GM12878 (cell line): ENCODE measurements around the gene ADCY2. TPM values are rescaled to one million over a fixed set of nuclear protein-coding genes. Genes with fewer than 3 reads are reported as not detected.

Experiments
- ATAC-seq: fragments of 200-7000 bp; cut with Tn5 transposase; 3 replicates; pipeline ENCODE4 v1.9.1; 2020; ENCODE audit warnings: mild to moderate bottlenecking, moderate library complexity
- BruUV-seq: library from RNA; stranded (reverse); fragments of 400-500 nt; replicated peaks from 2 replicates; lab custom pipeline; 2021; lab: Mats Ljungman, UMichigan
- CTCF ChIA-PET: fragments of 300-600 bp; sonication (Branson Sonifier 250); formaldehyde crosslinking; extraction: SDS; loops from one replicate; lab custom pipeline; 2021; ENCODE audit warnings: inconsistent platforms; lab: Yijun Ruan, JAX
- POLR2A ChIA-PET: fragments of 350-600 bp; formaldehyde crosslinking; extraction: SDS; loops from one replicate; lab custom pipeline; 2021; ENCODE audit warnings: inconsistent platforms; lab: Charles Lee
- RAD21 ChIA-PET: fragments of 300-600 bp; sonication (Branson Sonifier 250); formaldehyde crosslinking; loops from one replicate; lab custom pipeline; 2023; ENCODE audit warnings: antibody characterized with exemption; ENCODE audit not compliant: unreplicated experiment; lab: Charles Lee
- SMC1A ChIA-PET: fragments of 300-600 bp; sonication (Branson Sonifier 250); formaldehyde crosslinking; loops from one replicate; lab custom pipeline; 2023; ENCODE audit not compliant: unreplicated experiment, uncharacterized antibody; lab: Charles Lee
- DNase-seq: peaks from one replicate; pipeline ENCODE4 v3.0.0-alpha.2; 2011; ENCODE audit warnings: low read depth, low spot score
- FAIRE-seq: peaks from 3 replicates; lab custom pipeline; 2011; peaks lifted over from hg19 to GRCh38; lab: Jason Lieb, UNC
- H2AFZ ChIP-seq: 2 replicates; pipeline ENCODE4 v1.6.0; 2011; ENCODE audit warnings: low read depth, low read length, control low read depth; ENCODE audit not compliant: control insufficient read depth
- H3K27ac ChIP-seq: 2 replicates; pipeline ENCODE4 v1.5.1; 2011; ENCODE audit warnings: control low read depth; ENCODE audit not compliant: control insufficient read depth, insufficient read depth
- H3K27me3 ChIP-seq, 2 experiments: replicated peaks in 1 of 2; 2 replicates each; pipeline versions ENCODE4 v1.6.0 to v1.6.1; 2011; ENCODE audit warnings: low read length in 1 of 2; ENCODE audit not compliant: control insufficient read depth in 2 of 2, insufficient read depth in 2 of 2
- H3K36me3 ChIP-seq, 2 experiments: 2 replicates each; pipeline ENCODE4 v1.5.1; 2011; ENCODE audit warnings: low read length in 1 of 2; ENCODE audit not compliant: control insufficient read depth in 2 of 2, insufficient read depth in 2 of 2
- H3K4me1 ChIP-seq: 2 replicates; pipeline ENCODE4 v1.6.1; 2011; ENCODE audit warnings: mild to moderate bottlenecking, low read length, moderate library complexity, mixed read lengths; ENCODE audit not compliant: control insufficient read depth, insufficient read depth
- H3K4me2 ChIP-seq: 2 replicates; pipeline ENCODE4 v1.6.0; 2011; ENCODE audit warnings: control low read depth; ENCODE audit not compliant: control insufficient read depth, insufficient read depth
- H3K4me3 ChIP-seq: fragments of 200-600 bp; sonication (generic); 2 replicates; pipeline ENCODE4 v1.5.1; 2016
- H3K79me2 ChIP-seq: 2 replicates; pipeline ENCODE4 v1.6.0; 2011; ENCODE audit warnings: low read length; ENCODE audit not compliant: control insufficient read depth, insufficient read depth
- H3K9ac ChIP-seq: 2 replicates; pipeline ENCODE4 v1.8.0; 2011; ENCODE audit warnings: low read length, control low read depth, mixed read lengths; ENCODE audit not compliant: control insufficient read depth, insufficient read depth
- H3K9me3 ChIP-seq: replicated peaks from 3 replicates; pipeline ENCODE4 v1.5.1; 2011; ENCODE audit warnings: mild to moderate bottlenecking, low read length; ENCODE audit not compliant: control insufficient read depth, insufficient read depth
- H4K20me1 ChIP-seq: 2 replicates; pipeline ENCODE4 v1.6.0; 2011; ENCODE audit not compliant: control insufficient read depth, insufficient read depth
- BACH1 ChIP-seq: fragments of 450-650 bp; IDR thresholded peaks from 2 replicates; pipeline ENCODE4 v1.6.1; 2017; ENCODE audit warnings: mild to moderate bottlenecking, borderline replicate concordance
- CUX1 ChIP-seq: IDR thresholded peaks from 2 replicates; pipeline ENCODE4 v1.6.1; 2012; ENCODE audit warnings: improper control_type of control experiment, low read depth, low read length; ENCODE audit not compliant: insufficient replicate concordance
- EZH2 ChIP-seq: IDR thresholded peaks from 2 replicates; pipeline ENCODE4 v1.6.1; 2012; ENCODE audit warnings: low read depth, mild to moderate bottlenecking, control low read depth, inconsistent platforms, low read length, borderline replicate concordance; ENCODE audit not compliant: control insufficient read depth
- KLF5 ChIP-seq: fragments of 450-650 bp; IDR thresholded peaks from 2 replicates; pipeline ENCODE4 v1.6.1; 2014; ENCODE audit warnings: mild to moderate bottlenecking; ENCODE audit not compliant: partially characterized antibody
- REST ChIP-seq: IDR thresholded peaks from 2 replicates; pipeline ENCODE4 v1.6.1; 2012; ENCODE audit warnings: mild to moderate bottlenecking, low read depth, low read length
- TAF1 ChIP-seq: IDR thresholded peaks from 2 replicates; pipeline ENCODE4 v1.6.1; 2011; ENCODE audit warnings: mild to moderate bottlenecking, low read depth, low read length, borderline replicate concordance
- WGBS: methylation state at CpG from one replicate; pipeline ENCODE4 v1.1.6; 2016; ENCODE audit warnings: low lambda C conversion rate; ENCODE audit not compliant: insufficient replicate concordance, insufficient coverage; ENCODE audit errors: missing lambda C conversion rate; 5-methylcytosine and 5-hydroxymethylcytosine counted together
- in situ Hi-C: fragments of 300-500 bp; cut with MboI; formaldehyde crosslinking; loops from 9 replicates; pipeline ENCODE4 v1.14.3; 2018; ENCODE audit warnings: mixed read lengths
- intact Hi-C: fragments of 100-400 bp; cut with micrococcal nuclease; formaldehyde crosslinking; loops from one replicate; pipeline ENCODE4 v1.14.2; 2022; ENCODE audit not compliant: unreplicated experiment
- polyA plus RNA-seq, 11 experiments: library from polyadenylated mRNA; depleted of rRNA in 4 of 11; unstranded in 6 of 11; stranded (reverse) in 5 of 11; fragments of >200 nt; fragmentation: Nextera tagmentation in 4 of 11; fragmentation: Illumina TruSeq in 1 of 11; extraction: Ambion mirVana in 4 of 11; extraction: Trizol in 1 of 11; gene quantifications; 1 replicate in 1 of 11; 2 replicates in 10 of 11; pipeline versions ENCODE4 v1.2.1 to v1.2.3, GENCODE V29; 2011 to 2016; ENCODE audit warnings: inconsistent platforms in 2 of 11, missing spikeins in 2 of 11, low read depth in 1 of 11
- total RNA-seq, 4 experiments: library from RNA; depleted of rRNA in 3 of 4; stranded (reverse); fragments of >200 nt in 3 of 4; fragmentation: Illumina TruSeq in 1 of 4; extraction: Trizol in 1 of 4; gene quantifications; 2 replicates each; pipeline versions ENCODE4 v1.2.1 to v1.2.3, GENCODE V29; 2013 to 2021
- TF ChIP-seq, protein P1 (sequence below): IDR thresholded peaks from 2 replicates; pipeline ENCODE4 v1.6.1; 2012; ENCODE audit warnings: low read depth, low read length, improper control_type of control experiment
- TF ChIP-seq, protein P2 (sequence below): fragments of 150-350 bp; IDR thresholded peaks from 2 replicates; pipeline ENCODE4 v1.6.1; 2016; ENCODE audit warnings: low read depth, low read length

ADCY2 gene
- total and polyA plus RNA-seq, 10 of the 15 experiments (the other 5 are each of a cell fraction or from before 2014, with no cell fraction given), result 0.07 to 0.26 TPM; not detected in 8

DNA sequence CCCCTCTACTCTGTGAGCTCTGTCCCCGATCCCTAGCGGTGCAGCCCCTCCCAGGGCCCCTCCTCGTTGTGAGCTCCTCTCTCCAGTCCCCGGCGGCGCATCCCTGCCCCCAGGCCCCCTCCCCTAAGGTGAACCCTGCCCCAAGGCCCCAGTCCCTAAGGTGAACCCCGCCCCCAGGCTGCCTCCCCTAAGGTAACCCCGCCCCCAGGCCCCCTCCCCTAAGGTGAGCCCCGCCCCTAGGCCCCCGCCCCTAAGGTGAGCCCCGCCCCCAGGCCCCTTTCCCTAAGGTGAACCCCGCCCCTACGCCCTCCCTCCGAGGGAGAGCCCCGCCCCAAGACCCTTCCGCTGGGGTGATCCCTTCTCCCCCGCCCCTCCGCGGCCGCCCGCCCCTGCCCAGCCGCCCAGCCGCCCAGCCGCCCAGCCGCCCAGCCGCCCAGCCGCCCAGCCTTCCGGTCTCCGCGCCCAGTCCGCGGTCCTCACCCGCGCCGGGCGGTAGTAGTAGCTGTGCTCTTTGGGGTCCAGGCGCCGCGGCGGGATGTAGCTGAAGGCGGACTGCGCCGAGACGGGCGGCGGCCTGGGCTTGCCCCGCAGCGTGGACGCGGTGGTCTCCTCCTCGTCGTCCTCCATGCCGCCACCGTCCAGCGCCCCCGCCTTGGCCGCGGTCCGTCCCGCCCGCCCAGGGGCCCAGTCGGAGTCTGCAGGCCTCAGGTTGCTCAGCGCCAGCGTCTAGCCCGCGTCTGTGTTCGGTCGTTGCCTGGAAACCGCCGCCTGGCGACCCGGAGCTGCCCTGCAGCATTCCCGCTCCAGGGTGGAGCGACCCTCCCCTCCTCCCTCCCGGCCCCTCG, 454.7 kb downstream of the ADCY2 start, which contains the start of gene CFAP90:
Gene CFAP90, minus strand, starts transcription at position 739 of the 845 bp plus-strand sequence. Its CDS starts 112 bp downstream, at position 627.
- Histone ChIP-seq H3K9ac (no peak within 1 kb of the TSS), H3K4me1 (no peaks in the 10 kb centered on the region), H3K79me2 (no peaks in the 10 kb centered on the region), H3K9me3 (no peaks in the 10 kb centered on the region; the same call in 2 of the 3 replicates), H2AFZ (no peak within 1 kb of the TSS), H3K36me3 (no peaks in the 10 kb centered on the region), H3K27ac (no peak within 1 kb of the TSS), H3K4me3 (no peak within 1 kb of the TSS; the same call in 1 of the 2 replicates), H3K4me2 (peak within 1 kb of the TSS; percentile 22; the same call in 1 of the 2 replicates), H3K27me3 (peaks cover 6 to 9% of the 10 kb centered on the region in 2 experiments; a peak in 3 of 4 replicates), H4K20me1 (no peaks in the 10 kb centered on the region)
- CTCF ChIA-PET, result no interaction called here
- 60% methylated on average over 1 of the region's 76 CpGs for WGBS
- intact Hi-C loops (no loop called here), in situ Hi-C loops (no loop called here)
- FAIRE-seq (no peak), DNase-seq (no peak), ATAC-seq (no peak)
- SMC1A ChIA-PET, result no interaction called here
- BruUV-seq, result no TSS peak
- POLR2A ChIA-PET, result interaction anchor here (0.6 kb wide), 1 partner anchor 120 kb away, joined by 3 read pairs; no protein-coding TSS in a partner anchor
- RAD21 ChIA-PET, result no interaction called here
- TF ChIP-seq TAF1 (no peak), BACH1 (no peak), REST (no peak), EZH2 (no peak), CUX1 (no peak), KLF5 (no peak)
- TF ChIP-seq, protein P1, sequence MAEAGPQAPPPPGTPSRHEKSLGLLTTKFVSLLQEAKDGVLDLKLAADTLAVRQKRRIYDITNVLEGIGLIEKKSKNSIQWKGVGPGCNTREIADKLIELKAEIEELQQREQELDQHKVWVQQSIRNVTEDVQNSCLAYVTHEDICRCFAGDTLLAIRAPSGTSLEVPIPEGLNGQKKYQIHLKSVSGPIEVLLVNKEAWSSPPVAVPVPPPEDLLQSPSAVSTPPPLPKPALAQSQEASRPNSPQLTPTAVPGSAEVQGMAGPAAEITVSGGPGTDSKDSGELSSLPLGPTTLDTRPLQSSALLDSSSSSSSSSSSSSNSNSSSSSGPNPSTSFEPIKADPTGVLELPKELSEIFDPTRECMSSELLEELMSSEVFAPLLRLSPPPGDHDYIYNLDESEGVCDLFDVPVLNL, result no peak
- TF ChIP-seq, protein P2, sequence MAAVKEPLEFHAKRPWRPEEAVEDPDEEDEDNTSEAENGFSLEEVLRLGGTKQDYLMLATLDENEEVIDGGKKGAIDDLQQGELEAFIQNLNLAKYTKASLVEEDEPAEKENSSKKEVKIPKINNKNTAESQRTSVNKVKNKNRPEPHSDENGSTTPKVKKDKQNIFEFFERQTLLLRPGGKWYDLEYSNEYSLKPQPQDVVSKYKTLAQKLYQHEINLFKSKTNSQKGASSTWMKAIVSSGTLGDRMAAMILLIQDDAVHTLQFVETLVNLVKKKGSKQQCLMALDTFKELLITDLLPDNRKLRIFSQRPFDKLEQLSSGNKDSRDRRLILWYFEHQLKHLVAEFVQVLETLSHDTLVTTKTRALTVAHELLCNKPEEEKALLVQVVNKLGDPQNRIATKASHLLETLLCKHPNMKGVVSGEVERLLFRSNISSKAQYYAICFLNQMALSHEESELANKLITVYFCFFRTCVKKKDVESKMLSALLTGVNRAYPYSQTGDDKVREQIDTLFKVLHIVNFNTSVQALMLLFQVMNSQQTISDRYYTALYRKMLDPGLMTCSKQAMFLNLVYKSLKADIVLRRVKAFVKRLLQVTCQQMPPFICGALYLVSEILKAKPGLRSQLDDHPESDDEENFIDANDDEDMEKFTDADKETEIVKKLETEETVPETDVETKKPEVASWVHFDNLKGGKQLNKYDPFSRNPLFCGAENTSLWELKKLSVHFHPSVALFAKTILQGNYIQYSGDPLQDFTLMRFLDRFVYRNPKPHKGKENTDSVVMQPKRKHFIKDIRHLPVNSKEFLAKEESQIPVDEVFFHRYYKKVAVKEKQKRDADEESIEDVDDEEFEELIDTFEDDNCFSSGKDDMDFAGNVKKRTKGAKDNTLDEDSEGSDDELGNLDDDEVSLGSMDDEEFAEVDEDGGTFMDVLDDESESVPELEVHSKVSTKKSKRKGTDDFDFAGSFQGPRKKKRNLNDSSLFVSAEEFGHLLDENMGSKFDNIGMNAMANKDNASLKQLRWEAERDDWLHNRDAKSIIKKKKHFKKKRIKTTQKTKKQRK, result no peak
